Measurements from ENCODE around the gene ALMS1.

DNA sequence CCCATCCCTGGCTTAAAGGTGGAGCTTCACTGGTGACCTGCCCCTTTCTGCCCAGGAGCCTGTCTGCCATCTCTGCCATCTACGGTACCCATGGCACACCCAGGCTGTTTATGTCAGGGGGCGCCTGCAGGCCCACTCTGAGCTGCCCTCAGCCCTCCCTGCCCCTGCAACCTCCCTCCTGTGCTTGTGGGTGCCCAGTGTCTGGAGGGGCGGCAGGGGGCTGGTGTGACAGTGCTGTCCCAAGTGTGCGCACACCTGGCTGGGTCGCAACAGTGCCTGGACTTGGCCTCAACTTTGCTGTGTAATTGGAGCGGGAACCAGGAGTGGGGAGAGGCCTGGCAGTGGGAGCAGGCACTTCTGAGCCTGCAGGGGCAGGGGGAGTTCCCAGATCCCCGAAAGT is 102.4 kb downstream of the ALMS1 start:
- TF ChIP-seq CTCF (IDR thresholded peaks at IDR 0.05): no peak
- no peak for TF ChIP-seq EZH2phosphoT487 (IDR thresholded peaks at IDR 0.05; ENCODE audit: borderline replicate concordance, low read depth)
- TF ChIP-seq REST (IDR thresholded peaks at IDR 0.05; ENCODE audit: low read depth, low read length): no peak
- TF ChIP-seq, protein P1, sequence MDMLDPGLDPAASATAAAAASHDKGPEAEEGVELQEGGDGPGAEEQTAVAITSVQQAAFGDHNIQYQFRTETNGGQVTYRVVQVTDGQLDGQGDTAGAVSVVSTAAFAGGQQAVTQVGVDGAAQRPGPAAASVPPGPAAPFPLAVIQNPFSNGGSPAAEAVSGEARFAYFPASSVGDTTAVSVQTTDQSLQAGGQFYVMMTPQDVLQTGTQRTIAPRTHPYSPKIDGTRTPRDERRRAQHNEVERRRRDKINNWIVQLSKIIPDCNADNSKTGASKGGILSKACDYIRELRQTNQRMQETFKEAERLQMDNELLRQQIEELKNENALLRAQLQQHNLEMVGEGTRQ (IDR thresholded peaks at IDR 0.05; ENCODE audit: borderline replicate concordance, low read depth, low read length): no peak
- no peak for TF ChIP-seq TCF12 (IDR thresholded peaks at IDR 0.05)
- TF ChIP-seq JUND (IDR thresholded peaks at IDR 0.05): no peak
- no peak for TF ChIP-seq CHD2 (IDR thresholded peaks at IDR 0.05; ENCODE audit: low read length, partially characterized antibody)
- no peak for TF ChIP-seq NFIC (IDR thresholded peaks at IDR 0.05; ENCODE audit: borderline replicate concordance)
- TF ChIP-seq GABPA (IDR thresholded peaks at IDR 0.05; ENCODE audit: low read depth): no peak
- no peak for TF ChIP-seq MXI1 (IDR thresholded peaks at IDR 0.05; ENCODE audit: low read depth, low read length)
- no peak for TF ChIP-seq RXRA (IDR thresholded peaks at IDR 0.05; ENCODE audit: borderline replicate concordance, low read depth)
- no peak for TF ChIP-seq RAD21 (IDR thresholded peaks at IDR 0.05; ENCODE audit: low read length)
- TF ChIP-seq FOXM1 (IDR thresholded peaks at IDR 0.05; ENCODE audit: low read depth): no peak
- TF ChIP-seq, protein P2, sequence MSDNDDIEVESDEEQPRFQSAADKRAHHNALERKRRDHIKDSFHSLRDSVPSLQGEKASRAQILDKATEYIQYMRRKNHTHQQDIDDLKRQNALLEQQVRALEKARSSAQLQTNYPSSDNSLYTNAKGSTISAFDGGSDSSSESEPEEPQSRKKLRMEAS (IDR thresholded peaks at IDR 0.05; ENCODE audit: low read depth): no peak
